NCI-H526 treated with DMSO at 0.1 percent for 48 hours (cell line): ENCODE results near the gene PPP1R17.

ENCODE experiments used
- DNase-seq: peaks from one replicate; lab custom pipeline; 2025; lab: John Stamatoyannopoulos, UW

Gene PPP1R17

GRCh38 chr7:31687024-31687748 is at the start of gene PPP1R17:
PPP1R17 (plus strand) TSS chr7:31687215; CDS start chr7:31692442, 5,227 bp downstream.
- no peak for DNase-seq

DNA sequence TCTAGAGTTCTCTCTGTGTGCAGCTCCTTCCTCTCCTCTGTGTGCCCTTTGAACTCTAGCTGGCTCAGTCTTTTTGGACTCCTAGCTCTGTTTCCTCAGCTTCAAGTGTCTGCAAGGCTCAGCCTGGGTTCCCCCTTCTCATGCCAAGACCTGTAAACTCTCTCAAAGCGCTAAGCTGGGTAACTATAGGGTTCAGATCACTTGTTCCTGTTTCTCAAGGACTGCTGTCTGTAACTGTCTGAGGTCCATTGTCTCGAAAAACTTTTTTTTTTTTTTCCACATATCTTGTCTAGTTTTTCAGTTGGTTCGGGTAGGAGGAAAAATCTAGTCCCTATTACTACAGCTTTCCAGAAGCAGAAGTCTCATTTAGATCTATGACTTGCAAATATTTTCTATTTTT is 46.6 kb upstream of the PPP1R17 start:
- no peak for DNase-seq

- DNase-seq, result no peak
Measured at GRCh38 chr7:31642681-31643115, 44.3 kb upstream of the PPP1R17 start.

DNA sequence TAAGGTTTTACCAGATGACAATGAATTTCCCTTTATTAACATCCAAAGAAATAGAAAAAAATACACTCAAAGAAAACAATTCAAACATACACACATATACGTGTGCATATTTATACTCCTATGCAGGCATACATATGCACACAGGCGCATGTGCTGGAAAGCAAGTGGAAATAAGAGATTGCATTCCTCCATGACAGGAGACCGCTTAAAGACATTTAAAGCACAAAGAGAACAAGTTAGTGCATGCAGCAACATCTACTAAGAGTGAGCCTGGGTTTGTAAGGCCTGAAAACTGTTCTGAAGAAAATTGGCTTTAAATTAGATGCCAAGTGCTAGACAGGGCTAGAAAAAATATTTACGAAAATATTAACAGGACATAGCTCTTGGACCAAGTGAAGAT is 40.1 kb upstream of the PPP1R17 start:
- DNase-seq, result no peak

DNA sequence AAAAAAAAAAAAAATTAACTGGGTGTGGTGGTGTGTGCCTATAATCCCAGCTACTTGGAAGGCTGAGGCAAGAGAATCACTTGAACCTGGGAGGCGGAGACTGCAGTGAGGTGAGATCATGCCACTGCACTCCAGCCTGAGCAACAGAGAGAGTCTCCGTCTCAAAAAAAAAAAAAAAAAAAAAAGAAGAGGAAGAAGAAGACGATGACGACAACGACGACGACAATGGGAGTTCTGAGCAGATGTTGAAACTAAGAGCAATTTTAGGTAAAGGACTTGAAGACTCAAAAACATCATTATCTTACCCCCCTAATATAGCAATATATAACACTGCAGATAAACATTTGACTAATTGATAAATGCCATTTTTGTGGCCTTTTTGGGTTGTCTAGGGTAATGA is 39.5 kb upstream of the PPP1R17 start:
- DNase-seq, result no peak

- DNase-seq, result no peak
Measured at GRCh38 chr7:31648288-31648687, 38.7 kb upstream of the PPP1R17 start.

DNA sequence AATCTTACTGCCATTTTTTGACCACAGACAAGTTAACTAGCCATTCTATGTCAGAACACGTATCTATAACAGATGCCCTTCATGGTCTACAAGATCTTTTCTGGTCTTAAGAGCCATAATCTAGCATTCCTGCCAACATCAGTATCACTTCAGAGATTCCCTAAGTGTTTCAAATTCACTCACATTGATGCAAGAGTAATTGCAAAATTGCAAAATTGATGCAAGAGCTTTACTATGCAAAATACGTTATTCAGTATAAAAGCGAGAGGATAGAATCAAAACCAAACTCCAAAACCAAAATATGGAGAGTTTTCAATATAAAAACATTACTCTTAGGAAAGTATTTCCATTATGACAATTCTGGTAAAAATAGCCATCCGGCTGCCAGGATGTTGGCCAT is 38.1 kb upstream of the PPP1R17 start:
- no peak for DNase-seq

GRCh38 chr7:31651234-31652062 is 35.6 kb upstream of the PPP1R17 start:
- DNase-seq, result no peak

- no peak for DNase-seq
Measured at GRCh38 chr7:31652063-31652326, 35.0 kb upstream of the PPP1R17 start.

- DNase-seq, result no peak
Measured at GRCh38 chr7:31663072-31663471, 23.9 kb upstream of the PPP1R17 start.

DNA sequence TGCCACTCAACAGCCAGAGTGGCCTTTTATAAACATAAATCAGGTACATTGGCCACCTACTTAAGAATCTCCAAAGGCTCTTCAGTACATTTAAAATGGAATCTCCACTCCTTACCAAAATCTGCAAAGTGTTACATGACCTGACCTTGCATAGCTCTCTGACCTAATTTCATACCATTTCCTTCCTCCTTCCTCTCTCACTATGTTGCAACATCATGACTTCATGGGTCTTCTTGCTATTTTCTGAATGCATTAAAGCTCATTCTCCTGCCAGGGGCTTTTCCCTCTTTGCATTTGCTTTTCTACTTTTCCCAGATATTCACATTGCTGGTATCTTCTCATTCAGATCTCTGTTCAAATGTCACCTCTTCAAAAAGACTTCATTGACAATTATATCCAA is 22.1 kb upstream of the PPP1R17 start:
- DNase-seq, result no peak

GRCh38 chr7:31665546-31665945 is 21.5 kb upstream of the PPP1R17 start:
- DNase-seq, result no peak

- no peak for DNase-seq
Measured at GRCh38 chr7:31669461-31669860, 17.6 kb upstream of the PPP1R17 start.

DNA sequence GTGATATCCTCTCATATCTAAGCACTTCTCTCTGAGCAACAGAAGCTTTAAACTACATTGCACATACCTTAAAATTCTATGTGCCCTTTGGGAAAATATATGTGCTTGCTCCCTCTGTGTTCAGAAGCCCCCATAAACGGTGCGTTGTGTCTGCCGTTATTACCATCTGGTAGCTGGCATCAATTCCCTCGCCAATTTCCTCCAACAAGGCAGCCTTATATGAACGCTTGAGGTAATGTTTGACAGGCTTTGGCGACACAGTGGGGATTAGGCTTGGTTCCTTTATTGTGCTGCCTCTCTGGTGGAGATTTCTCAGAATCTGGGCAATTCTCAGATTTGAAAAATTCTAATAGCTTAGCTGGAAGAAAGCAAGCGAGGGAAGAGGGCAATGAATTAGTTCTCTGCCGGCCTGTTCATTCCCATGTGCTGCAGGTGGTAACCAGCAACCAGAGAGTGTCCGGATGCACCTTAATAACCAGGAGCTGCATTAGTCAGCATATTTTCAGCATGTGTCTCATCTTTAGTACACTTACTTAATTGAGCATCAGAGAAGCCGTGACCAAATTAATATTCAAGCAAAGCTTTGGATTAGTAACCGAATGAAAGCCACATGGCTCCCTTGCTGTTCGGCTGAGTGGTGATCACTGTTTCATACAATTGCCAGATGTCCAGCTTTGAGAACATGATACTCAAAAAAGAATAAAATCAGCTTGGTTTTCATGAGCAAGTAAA is 7.3 kb upstream of the PPP1R17 start:
- no peak for DNase-seq

DNA sequence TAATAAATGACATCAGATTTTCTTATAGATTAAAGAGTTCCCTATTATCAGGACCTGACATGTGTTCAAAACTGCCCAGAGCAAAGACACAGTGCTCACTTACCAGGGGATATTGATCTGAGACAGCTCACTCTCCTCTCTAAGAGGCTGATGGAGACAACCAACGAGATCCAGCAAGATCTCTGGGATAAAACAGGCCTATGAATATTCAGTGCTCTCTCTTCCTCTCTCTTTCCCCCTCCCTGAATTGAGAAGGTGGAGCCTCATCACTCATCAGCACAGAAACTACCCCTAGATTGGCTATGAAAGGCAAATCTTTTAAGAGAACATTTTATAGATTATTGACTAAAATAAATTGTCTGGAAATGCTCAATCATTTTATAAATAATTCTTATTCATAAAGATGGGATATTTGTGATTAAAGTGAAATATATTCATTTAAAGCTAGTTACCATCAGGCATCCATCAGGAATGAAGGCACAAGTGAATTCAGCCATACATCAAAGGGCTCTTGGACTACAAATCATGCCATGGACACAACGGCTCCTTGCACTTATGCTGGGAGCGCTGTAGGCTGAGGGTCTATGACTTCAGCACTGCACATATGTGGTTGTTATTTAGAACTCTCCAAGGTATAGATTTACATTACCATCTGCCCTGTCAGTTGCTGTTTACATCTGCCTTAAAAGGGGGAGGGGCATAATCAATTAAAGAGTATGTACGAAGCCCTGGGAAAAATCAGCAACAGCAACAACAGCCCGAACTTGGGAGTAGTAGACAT is 3.4 kb upstream of the PPP1R17 start:
- DNase-seq, result no peak

DNA sequence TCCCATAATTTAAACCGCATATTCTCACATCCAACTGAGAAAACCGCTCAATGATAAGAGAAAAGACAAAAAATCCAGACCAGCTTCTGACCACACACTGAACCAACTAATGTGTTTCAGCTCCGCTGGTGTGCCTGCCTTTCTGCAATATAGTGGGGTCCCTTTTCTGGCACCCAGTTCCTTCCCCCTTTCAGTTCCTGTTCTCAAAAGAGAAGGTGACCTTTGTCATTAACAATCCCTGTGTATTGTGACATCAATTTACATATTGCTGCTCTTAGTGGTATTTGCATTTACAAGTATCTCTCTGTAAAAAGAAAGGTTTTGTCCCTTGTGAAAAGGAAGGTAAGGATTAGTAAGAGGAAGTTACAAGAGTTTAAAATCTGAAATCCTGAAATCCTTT is 1.4 kb downstream of the PPP1R17 start:
- no peak for DNase-seq

GRCh38 chr7:31688996-31689395 is 2.0 kb downstream of the PPP1R17 start:
- no peak for DNase-seq

DNA sequence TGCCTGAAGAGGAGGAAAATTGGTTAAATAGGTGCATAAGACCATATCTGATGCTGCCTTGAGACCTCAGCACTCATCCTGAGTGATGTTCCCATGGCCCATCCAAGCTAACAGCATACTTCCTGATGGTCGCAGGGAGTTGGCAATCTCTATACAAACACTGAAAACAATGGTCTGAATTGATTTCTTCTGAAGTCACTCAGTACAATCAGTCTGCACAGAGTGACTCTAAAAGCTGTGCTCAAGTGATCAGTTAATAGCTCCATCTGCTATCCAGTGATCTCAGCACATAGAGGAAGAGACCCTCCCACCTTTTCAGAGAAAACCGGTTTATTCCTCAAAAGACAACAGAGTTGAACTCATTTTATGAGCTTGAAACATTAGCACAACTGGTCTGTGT is 3.9 kb downstream of the PPP1R17 start:
- DNase-seq, result no peak

- DNase-seq, result no peak
Measured at GRCh38 chr7:31692451-31692850, 5.4 kb downstream of the PPP1R17 start.

DNA sequence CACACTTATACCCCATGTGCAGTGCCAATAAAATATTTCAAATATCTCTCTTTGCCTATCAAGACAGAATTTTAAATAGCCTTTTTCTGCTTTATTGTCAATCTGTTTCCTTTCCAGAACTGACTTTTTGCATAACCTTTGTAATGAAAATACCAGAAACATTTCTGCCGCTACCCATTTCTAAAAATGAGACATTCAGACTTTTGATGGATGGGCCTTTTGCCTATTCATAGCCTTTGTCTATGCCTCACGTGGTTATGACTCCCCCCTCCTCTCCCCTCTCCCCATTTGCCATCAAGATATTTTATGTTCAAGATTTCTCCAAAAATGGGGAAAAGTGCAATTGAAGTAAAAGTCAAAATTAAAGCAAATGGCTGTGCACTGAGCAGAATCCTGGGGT is 5.9 kb downstream of the PPP1R17 start:
- DNase-seq, result no peak

DNA sequence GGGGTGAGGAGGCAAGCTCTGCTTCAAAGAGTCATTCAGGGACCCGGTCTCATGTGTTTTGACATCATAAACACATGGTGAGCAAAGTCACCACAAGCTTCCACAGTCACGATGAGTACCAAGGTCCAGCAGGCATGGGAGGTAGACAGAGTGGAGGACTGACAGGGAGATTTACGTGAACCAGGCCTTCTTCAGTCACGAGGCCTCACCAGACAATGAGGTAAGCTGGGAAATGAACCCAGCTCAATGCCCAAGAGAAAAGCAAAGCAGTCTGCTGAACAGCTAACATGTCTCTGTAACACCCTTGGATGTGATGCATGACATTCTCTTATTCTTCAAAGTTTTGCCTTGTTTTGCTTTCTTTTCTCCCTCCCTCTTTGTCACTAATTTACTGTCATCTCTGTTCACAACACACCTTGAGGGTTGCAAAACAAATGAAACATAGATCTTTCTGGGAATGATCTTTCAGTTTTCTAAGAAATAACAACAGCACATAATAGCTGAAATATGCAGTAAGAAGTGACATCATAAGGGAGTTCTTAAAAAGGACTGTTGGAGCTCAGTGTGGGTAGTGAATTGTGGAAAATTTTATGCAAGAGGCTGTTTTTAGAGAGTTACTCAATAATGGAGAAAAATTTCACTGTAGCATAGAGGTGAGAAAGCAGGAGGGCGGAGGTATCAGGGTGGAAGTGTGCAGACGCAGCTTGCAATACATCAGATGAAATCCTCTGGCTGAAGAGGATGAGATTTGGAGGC is 9.0 kb downstream of the PPP1R17 start:
- no peak for DNase-seq

DNA sequence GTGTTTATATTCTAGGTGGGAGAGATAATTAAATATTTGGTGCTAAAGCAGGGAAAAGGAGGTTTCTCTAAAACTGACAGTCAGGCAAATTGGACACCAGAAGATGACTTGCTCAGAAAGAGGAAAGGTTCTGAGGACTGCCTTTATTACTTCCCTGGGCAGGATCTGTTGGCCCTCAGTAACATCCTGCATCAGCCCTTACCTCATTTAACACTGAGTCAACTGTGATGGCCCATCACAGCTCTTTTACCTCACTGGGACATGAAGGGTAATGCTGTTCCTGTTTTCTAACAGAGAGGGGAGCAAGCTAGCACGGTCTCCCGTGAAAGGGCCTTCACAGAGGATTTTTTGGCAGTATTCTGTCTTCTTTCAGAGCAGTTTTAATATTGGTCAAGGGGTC is 12.0 kb downstream of the PPP1R17 start:
- DNase-seq, result no peak
